Progenitor cell of endocrine pancreas (in vitro differentiated cells): ENCODE results near the gene ALG12. TPM values are rescaled to one million over a fixed set of nuclear protein-coding genes. Genes with fewer than 3 reads are reported as not detected.
A peak's percentile ranks its signal among the peaks of the same experiment; 100 is the strongest.

Experiments
- DNase-seq: peaks from one replicate; pipeline ENCODE4 v3.0.0; 2021; ENCODE audit warnings: low spot score; ENCODE audit not compliant: unreplicated experiment
- H3K27ac Mint-ChIP-seq: 2 replicates; pipeline ENCODE4 v1.8.0; 2021; ENCODE audit warnings: mild to moderate bottlenecking, moderate library complexity, mixed read lengths
- H3K27me3 Mint-ChIP-seq: 2 replicates; pipeline ENCODE4 v1.8.0; 2021; ENCODE audit warnings: mixed read lengths
- H3K36me3 Mint-ChIP-seq: 2 replicates; pipeline ENCODE4 v1.8.0; 2022; ENCODE audit warnings: mixed read lengths; ENCODE audit not compliant: insufficient read depth
- H3K4me1 Mint-ChIP-seq: 2 replicates; pipeline ENCODE4 v1.8.0; 2021; ENCODE audit warnings: low read depth, mixed read lengths
- H3K4me3 Mint-ChIP-seq: 2 replicates; pipeline ENCODE4 v1.8.0; 2021; ENCODE audit warnings: low read depth, mild to moderate bottlenecking, moderate library complexity, mixed read lengths
- H3K9me3 Mint-ChIP-seq: 2 replicates; pipeline ENCODE4 v1.8.0; 2021; ENCODE audit warnings: low read depth, mixed read lengths
- total RNA-seq: library from RNA; stranded (reverse); gene quantifications from 2 replicates; pipeline ENCODE4 v1.2.1, GENCODE V29; 2021
- TF ChIP-seq, protein P1 (sequence below): fragments of 200-600 bp; sonication (generic); IDR thresholded peaks from one replicate; pipeline ENCODE4 v1.5.0; 2021; ENCODE audit warnings: antibody characterized with exemption, mild to moderate bottlenecking; ENCODE audit not compliant: unreplicated experiment

Gene ALG12
- total RNA-seq, 1 donor from 2014 or later, result 25.7 TPM

- TF ChIP-seq, protein P1, sequence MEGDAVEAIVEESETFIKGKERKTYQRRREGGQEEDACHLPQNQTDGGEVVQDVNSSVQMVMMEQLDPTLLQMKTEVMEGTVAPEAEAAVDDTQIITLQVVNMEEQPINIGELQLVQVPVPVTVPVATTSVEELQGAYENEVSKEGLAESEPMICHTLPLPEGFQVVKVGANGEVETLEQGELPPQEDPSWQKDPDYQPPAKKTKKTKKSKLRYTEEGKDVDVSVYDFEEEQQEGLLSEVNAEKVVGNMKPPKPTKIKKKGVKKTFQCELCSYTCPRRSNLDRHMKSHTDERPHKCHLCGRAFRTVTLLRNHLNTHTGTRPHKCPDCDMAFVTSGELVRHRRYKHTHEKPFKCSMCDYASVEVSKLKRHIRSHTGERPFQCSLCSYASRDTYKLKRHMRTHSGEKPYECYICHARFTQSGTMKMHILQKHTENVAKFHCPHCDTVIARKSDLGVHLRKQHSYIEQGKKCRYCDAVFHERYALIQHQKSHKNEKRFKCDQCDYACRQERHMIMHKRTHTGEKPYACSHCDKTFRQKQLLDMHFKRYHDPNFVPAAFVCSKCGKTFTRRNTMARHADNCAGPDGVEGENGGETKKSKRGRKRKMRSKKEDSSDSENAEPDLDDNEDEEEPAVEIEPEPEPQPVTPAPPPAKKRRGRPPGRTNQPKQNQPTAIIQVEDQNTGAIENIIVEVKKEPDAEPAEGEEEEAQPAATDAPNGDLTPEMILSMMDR, result no peak
- no peak overlapping the region for H3K27ac Mint-ChIP-seq
- H3K4me3 Mint-ChIP-seq, result no peak overlapping the region
- H3K27me3 Mint-ChIP-seq, result no peaks in the 10 kb centered on the region
- DNase-seq, result no peak
- H3K9me3 Mint-ChIP-seq, result no peaks in the 10 kb centered on the region
- H3K36me3 Mint-ChIP-seq, result peaks cover 4% of the 10 kb centered on the region
- peaks cover 3% of the 10 kb centered on the region for H3K4me1 Mint-ChIP-seq
Measured at GRCh38 chr22:49922926-49923325, 4.7 kb upstream of the ALG12 start.

GRCh38 chr22:49922484-49922883, 4.2 kb upstream of the ALG12 start:
- TF ChIP-seq, protein P1, result no peak
- H3K27ac Mint-ChIP-seq, result no peak overlapping the region
- H3K27me3 Mint-ChIP-seq, result no peaks in the 10 kb centered on the region
- H3K4me3 Mint-ChIP-seq, result no peak overlapping the region
- H3K36me3 Mint-ChIP-seq, result peaks cover 4% of the 10 kb centered on the region
- H3K4me1 Mint-ChIP-seq, result peaks cover 3% of the 10 kb centered on the region
- H3K9me3 Mint-ChIP-seq, result no peaks in the 10 kb centered on the region
- no peak for DNase-seq

GRCh38 chr22:49921508-49922278, 3.5 kb upstream of the ALG12 start:
- Mint-ChIP-seq H3K4me1 (peaks cover 6% of the 10 kb centered on the region), H3K27ac (no peak overlapping the region), H3K4me3 (no peak overlapping the region), H3K9me3 (no peaks in the 10 kb centered on the region), H3K36me3 (peaks cover 4% of the 10 kb centered on the region), H3K27me3 (no peaks in the 10 kb centered on the region)
- DNase-seq, result no peak
- TF ChIP-seq, protein P1, result no peak

DNA sequence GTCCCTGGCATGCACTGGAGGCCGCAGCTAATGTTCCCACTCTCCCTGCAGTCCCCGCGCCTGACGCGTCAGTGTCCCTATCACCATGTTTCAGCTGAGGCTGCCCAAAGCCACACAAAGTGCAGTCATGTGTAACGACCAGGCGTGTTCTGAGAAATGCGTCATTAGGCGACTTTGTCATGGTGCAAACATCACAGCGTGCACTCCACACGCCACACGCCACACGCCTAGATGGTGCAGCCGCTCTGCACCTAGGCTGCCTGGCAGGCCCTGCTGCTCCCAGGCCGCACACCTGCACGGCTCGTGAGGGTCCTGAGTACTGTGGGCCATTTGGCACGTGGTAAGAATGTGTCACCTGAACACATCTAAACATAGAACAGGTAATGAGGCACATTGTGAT, 2.6 kb upstream of the ALG12 start:
- Mint-ChIP-seq H3K27ac (no peak overlapping the region), H3K4me3 (peak overlapping the region; percentile 55), H3K4me1 (peaks cover 6% of the 10 kb centered on the region), H3K27me3 (no peaks in the 10 kb centered on the region), H3K36me3 (peaks cover 4% of the 10 kb centered on the region), H3K9me3 (no peaks in the 10 kb centered on the region)
- no peak for DNase-seq
- TF ChIP-seq, protein P1, result no peak

- Mint-ChIP-seq H3K9me3 (no peaks in the 10 kb centered on the region), H3K27me3 (no peaks in the 10 kb centered on the region), H3K36me3 (no peaks in the 10 kb centered on the region), H3K27ac (no peak overlapping the region), H3K4me3 (peak overlapping the region; percentile 67), H3K4me1 (peaks cover 6% of the 10 kb centered on the region)
- no peak for DNase-seq
- TF ChIP-seq, protein P1, result no peak
Measured at GRCh38 chr22:49918911-49919881, 958 bp upstream of the ALG12 start.
